Glomerular visceral epithelial cell (primary cell): Measurements from ENCODE around the gene ZMIZ1.

ENCODE experiments used
- DNase-seq: peaks from one replicate; pipeline ENCODE4 v3.0.0-alpha.2; 2016; ENCODE audit errors: extremely low spot score

ZMIZ1 gene

DNA sequence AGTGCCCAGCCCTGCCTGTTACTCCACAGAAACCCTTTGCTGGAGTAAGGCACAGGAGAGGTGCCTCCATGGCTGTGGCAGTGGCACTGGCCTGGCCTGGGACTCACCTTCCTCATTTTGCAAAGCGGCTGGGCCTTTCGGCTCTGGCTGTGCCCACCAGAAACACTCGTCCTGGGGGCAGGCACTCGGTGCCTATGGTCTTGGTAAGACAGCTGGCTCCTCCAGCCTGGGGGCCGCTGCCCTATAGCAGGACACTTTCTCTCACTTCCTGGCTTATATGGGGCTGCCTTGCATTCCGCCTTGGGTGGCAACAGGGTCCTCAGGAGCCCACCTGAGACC is 13.2 kb downstream of the ZMIZ1 start:
- DNase-seq = no peak

DNA sequence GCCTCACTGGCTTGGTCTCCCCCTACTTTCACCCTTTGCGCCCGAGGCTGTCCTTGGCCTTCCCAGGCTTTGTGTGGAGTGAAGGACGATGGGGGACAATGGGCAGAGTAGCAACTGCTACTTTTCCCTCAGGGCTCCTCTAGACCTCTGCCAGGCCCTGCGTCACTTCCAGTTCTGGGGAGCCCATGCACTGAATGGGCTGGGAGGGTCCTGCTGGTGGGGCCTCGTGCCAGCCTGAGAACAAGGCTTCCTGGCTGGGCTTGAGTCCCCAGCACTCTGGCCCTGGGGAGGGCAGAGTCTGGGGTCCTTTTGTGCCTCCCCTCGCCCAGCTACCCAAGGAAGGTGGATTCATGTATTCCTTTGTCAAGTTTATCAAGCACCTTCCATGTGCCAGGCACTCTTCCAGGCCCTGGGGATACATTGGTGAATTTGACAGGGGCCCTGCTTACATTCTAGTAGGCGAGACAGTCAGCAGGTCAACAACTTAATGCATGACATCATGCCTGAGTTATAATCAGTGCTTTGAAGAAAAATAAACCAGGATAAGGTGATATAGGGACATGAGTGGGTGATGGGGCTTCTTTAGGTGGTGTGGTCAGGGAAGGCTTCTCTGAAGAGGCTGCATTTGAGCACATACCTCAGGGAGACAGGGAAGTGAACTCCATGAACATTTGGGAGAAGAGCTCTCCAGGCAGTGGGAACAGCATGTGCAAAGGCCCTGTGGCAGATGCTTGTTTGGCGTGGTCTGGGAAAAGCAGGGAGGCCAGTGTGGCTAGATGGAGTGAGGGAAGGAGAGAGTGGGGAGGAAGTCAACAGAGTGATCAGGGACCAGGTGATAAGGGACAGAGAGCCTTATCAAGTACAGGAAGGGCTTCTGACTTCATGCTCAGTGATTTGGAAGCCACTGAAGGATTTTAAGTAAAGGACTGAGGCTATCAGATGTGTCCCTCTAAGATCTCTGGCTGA is 14.1 kb downstream of the ZMIZ1 start:
- no peak for DNase-seq

DNA sequence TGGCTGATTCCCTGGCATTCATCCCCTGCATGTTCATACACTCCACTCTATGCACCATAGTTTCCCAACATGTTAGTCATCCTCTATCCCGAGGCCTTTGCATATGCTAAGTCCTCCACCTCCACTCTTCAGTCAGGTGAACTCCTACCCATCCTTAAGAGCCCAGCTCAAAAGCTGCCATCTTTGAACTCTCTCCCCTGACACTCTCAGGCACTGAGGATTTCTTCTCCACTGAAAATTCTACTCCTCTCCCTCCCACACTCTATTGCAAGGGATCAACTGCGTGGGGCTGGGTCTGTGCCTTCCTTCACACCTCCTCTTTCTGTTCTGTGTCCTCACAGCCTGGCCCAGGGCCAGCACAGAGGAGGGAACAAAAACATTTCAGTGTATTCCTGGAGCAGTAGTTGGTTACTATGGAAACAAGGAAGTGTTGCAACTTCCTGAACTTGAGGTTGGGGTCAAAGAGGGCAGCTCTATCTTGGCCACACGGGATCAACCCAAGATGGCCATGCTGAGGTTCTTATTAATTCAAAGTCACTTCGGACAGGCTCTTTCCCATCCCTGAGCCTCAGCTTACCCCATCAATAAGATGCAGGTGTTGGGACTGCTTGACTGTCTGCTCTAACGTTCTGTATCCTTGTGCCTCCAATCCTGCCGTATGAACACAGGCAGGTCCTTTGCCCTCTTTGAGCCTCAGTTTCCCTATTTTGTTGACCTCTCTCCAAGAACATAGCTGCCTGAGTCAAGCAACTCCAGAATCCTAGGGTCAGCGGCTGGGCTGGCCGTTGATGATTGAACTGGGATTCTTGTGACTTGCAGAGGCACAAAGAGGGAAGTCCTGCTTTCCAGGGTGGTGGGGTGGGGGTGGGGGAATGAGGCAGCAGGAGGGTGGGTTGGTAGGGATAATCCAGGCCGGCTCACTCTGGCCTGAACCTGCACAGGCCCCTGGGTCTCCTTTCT is 15.5 kb downstream of the ZMIZ1 start:
- peak; percentile 97 for DNase-seq

DNA sequence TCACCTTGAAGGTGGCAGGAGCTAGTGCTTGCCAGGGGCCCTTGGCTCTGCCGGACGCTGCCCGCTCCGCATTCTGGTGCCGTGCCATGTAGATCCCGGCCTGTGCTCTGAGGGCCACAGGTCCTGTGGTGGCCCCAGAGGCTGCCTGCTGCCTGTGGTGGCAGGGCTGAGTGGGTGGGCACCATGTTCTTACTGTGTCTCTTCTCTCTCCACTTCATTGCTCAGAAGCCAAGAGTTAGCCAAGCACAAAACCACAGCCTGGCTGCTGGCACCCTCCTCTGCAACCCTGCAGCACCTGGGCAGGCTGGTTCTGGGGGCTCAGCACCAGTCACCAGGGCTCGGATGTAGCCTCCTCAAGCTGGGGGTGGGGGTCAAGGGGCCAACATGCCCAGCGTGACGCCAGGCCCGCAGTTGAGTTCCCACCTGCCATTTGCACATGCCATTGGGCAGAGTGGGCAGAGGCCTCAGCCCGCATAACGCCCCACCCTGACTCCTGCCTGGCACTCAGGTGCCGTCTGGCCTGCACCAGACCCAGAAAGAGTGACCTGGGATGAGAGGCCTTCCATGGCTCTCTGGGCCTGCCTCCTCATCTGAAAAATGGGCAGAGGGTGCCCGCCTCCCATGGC is 16.3 kb downstream of the ZMIZ1 start:
- DNase-seq = peak; percentile 93

DNA sequence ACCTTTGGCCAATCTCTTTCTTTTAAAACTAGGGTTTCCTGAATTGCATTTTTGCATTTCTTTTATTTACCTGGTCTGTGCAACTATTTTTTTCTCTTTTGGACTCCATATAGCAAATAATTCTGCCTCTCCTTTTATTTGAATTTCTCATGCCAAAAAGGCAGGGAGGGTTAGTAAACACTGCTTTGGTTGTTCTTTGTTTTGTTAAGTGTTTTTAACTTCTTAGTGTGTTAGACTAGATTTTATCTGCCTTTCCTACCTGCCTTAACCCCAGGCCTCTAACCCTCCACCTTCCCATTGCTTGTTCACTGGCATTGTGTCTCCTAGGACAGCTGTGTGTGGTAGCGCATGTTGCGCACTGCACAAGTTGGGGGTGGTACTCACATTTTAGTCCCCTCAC is 18.1 kb downstream of the ZMIZ1 start:
- DNase-seq = no peak

DNA sequence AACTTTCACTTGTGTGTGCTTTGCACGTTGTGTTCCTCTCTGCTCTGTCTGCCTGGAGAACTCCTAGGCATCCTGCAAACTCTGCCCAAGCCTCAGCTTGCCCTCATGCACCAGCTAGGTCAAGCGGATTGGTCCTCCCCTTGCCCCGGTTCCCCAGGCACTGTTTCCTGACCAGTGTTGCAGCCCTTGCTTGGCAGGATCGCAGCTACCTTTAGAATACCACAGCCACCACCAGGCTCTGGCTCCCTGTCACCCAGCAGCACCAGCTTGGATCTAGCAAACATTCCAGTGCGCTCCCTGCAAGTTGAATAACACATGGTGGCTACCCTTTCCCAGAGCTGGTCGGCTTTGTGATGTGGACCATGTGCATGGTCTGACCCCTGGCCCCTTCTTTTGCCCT is 19.0 kb downstream of the ZMIZ1 start:
- DNase-seq = no peak

DNA sequence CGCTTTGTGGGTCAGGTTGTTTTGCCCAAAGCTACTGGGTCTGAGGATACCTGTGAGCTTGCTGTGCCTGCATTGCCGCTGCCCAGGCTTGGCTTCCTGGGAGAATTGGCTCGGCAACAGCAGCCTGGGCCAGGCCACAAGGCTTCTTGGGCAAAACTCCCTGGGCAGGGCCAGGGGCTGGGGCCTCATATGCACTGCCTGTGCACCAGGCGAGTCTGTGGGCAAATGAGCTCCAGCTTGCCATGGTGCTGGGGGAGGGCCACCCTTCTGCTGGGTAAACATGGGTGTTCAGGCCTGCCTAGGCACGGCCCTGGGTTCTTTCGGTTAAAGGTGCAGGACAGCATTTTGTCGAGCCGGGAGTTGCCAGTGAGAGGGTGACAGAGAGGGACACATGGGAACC is 19.4 kb downstream of the ZMIZ1 start:
- no peak for DNase-seq

DNA sequence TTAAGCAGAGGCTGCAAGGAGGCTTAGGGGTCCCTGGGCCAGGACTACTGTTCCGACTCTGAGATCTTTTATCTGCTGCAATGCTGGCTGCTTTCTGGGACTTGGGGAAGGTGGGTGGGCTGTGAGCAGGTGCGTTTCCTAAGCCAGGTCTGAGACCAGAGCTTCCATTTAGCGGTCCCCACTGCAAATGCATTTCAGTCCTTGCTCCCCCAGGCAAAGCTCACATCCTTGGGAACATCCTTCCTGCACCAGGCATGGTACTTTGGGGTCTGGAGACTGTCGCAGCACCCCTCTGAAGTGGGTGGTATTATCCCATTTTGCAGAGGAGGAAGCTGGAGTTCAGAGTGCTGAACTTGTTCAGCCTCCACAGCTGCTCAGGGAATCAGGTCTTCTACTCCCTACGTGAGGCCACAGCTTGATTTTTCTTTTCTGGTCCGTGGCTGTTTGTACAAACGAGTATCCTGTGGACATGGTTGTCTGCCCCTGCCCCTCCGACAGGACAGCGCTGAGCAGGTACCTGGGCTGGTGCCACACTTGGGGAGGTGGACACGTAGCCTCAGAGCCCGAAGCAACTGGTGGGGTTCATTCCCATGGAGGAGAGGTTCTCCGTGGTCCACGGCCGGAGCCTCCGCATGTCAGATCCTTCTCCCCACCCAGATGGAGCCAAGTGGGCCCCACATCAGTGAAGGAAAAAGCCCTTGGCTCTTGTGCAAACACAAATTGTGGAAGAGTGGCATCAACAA is 20.0 kb downstream of the ZMIZ1 start:
- no peak for DNase-seq

DNA sequence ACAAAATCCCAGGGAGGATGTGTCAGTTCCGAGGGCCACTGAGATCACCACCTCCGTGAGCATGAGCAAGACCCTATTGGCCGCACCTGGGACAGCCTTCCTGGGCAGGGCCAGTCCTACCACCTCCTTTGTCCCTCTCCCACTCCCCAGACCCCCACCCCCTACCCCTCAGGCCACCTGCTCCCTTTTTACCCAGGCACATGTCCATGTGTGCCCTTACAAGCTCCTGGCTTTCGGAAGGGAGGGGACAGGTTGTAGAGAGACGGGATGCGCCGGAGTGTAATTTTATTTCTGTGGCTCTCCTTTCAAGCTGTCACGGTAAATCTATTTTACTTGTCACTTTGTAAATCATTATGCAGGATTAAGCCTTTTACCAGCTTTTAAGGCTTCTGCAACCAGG is 20.9 kb downstream of the ZMIZ1 start:
- DNase-seq = no peak

DNA sequence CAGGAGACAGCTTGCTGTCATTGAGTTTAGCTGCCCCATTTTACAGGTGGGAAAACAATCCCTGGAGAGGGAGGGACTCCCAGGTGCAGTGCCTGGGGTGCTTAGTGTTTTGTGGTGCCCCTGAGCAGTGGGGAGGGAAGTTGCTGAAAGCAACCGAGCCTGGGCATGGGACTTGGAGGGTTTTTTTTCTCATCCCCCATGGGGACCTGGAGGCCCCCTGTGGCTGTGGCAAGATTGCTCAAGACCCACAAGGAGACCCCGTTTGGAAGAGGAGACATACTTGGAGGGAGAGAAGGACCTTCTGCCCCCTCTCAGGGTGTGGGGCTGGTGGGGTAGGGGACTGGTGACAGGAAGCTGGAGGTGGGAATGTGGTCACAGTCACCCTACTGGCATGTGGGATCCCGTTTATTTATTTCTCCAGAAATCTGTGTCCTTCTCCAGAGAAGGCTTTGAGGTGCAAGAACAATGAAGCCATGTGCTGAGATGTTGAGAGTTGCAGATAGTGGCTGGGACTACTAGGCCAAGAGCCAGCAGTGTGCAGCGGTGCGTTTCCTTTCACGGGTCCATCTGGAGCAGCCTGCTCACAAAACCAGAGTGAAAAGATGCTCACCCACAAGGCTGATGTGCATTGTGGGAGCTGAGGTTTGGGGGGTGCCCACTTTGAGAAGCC is 21.5 kb downstream of the ZMIZ1 start:
- DNase-seq = peak; percentile 75

DNA sequence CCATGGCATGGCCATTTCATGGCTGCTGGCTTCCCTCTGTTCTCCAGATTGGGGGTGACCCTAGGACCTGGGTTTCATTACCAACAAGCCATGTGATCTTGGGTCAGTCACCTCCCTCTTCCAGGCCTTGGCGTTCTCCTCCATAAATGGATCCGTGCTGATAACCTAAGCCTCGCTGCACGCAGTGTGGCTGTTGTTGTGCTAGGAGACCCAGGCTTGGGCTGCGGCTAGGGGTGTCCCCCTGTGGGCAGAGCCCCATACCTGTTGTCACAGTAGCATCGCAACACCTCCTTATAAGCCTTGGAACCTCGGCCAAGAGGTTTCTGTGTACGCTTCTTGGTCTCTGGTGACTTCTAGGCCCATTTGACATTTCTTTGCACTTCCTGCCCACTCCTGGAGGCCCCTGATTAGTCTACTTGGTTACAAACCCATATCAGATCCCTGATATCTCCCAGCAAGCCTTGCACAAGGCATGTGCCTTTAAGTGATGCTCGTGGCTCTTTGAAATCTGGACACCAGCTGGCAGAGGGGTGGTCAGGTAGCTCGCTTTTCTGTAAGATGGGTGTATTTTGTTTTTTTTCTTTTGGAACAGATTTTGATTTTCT is 23.6 kb downstream of the ZMIZ1 start:
- DNase-seq = no peak

DNA sequence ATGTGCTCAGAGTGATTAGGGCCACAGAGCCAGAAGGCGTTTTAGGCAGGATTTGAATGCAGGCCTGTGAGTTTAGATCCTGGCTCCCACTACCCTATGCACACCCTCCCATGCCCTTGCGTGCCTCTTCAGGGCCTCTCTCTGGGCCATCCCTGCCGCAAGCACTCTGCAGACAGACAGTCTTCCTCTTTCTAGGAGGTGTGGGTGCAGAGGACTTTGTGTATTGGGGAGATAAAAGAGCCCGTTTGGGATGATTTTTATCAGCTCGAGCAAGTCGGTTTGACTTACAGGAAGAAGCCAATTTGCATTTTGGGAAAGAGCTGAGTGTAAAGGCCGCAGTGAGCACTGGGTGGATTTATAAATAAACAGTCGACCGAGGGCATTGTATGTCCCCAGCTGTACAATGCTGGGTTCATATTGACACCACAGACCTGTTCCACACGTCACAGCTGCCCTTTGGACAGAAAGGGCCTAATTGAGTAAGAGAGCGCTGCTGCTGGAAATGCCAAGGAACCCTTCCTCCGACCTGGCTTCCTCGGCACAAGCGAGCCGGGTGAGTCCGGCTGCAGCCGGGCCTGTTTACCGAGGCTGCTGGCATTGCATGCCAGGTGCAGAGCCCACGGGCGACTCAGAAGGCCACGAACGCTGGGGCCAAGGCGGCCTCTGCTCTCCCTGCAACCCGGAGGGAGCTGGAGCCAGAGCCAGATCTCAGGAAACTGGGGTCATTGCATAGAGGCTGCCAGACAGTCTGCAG is 25.1 kb downstream of the ZMIZ1 start:
- DNase-seq = no peak

DNA sequence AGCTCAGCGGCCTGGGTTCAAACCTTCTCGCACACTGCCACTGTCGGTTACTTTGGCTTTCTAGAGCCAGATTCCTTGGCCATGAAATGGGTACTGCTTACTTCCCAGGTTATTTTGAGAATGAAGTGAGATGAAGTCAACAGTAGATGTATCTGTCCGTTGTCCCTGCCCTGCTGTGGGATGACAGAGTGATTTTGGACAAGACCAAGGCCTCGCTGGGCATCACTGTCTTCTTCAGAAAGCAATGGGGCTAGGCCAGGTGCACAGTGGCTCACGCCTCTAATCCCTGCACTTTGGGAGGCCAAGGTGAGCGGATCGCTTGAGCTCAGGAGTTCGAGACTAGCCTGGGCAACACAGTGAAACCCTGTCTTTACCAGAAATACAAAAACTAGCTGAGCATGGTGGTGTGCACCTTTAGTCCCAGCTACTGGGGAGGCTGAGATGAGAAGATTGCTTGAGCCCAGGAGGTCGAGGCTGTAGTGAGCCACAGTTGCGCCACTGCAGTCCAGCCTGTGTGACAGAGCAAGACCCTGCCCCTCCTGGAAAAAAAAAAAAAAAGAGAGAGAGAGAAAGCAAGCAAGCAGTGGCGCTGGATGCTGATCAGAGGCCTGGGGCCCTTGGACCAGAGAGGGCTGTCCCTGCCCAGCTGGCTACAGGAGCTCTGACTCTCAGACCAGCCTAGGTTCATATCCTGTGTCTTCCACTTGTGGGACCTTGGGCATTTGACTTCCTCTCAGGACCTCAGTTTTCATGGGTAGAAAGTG is 25.8 kb downstream of the ZMIZ1 start:
- DNase-seq = no peak

DNA sequence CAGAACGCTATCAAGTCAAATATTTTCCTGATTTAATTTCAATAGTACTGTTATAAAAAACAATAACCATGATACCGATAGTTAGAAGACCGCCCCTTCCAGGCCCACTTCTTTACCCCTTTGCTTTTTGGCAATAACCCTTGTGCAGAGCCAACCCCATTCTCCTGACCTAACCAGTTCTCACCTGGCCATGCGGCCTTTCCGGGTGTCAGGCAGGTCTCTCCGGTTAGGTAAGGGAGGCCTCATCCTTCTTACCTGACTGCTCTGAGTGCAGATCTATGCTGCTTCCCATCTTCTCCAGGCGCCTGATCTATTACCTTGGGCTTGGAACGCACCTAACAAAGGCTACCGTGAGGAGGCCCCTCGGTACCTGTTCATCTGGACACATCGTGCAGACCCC is 26.6 kb downstream of the ZMIZ1 start:
- DNase-seq = no peak

DNA sequence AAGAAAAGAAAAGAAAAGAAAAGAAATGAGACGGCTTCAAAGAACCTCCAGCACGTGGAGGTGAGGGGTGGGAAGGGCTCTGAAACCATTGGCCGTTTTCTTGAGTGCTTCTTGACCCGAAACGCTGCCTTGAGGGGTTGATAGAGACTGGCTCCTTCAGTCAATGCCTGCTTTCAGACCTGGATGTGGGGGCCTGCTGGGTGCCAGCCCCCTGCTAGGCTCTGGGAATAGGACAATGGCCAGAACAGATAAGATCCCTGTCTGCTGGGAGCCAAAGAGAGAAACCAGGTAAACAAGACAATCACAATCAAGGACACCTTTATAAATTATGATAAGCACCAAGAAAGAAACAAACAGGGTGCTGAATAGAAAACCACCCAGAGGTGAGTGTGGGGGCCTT is 27.7 kb downstream of the ZMIZ1 start:
- no peak for DNase-seq

DNA sequence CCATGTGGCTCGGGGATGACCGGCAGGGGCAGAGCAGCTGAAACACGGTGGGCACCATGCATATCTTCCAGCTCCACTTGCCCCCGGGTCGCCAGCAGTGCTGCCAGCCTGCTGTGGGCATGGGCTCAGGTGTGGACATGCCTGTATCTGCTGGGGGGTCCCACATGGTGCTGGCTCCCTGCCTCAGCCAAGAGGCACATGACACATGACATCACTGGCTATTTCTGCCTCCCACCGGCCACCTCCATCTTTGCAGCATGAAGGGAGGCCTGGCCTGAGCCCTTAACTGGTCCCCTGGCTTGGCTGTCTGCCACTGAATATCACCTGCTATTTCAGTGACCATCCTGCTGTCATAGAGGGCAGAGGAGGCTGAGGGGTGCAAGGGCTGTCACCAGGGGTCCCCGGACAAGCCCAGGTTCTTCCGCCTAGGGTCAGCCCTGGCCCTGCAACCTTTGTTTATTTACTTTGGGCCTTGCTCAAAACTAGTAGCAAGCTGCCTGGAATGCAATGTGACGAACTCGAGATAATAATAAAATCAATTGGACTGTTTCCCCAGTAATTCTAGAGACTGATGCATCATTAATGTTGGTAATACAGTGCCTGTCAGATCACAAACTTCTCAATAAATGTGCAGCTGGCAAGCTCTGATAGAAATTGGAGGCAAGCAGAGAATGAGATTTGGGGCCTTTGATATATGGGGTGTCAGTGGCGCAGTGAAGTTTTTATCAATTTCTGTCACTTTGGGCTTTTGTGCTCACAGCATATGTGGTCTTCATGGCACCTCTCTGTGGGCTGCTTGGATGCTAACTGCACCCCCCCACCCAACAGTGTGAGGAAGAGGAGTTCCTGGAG is 28.5 kb downstream of the ZMIZ1 start:
- DNase-seq = no peak

DNA sequence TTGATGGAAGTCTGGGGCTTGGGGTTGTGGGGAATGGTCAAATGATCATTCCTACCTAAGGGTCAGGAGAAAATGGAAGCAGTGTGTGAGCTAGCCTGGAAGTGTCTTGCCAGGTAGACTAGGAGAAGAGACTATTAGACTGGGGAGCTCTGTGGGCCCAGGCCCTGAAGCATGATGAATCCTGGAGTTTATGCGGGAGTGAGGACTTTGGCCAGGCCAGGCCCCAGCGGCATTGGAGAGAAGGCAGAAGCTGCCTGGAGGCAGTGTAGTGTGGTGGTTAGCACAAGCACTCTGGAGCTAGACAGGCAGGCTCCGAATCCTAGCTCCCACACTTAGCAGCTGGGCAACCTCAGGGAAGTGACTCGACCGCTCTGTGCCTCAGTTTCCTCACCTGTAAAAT is 29.3 kb downstream of the ZMIZ1 start:
- no peak for DNase-seq

DNA sequence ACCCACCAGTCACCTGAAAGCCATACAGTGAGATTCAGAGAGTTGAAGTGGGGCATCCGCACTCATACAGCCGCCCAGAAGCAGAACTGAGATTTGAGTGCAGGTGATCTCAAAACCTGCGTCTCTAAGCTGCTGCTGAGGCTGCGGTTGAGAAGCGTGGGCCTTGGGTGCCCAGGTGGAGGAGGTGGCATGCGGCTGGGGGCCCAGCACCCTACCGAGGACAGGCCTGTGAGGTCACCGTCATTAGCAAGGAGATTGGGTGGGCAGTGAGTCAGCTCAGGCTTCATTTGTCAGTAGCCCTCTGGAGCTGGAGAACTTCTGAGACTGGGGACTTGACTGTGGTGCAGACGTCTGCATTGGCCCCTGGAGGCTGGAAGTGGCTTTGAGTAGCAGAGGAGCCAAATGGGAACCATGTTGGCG is 29.8 kb downstream of the ZMIZ1 start:
- DNase-seq = no peak
